Muscle layer of duodenum (tissue), 2 donors: ENCODE measurements around the gene NOXRED1.

ENCODE experiments used
- H3K27ac ChIP-seq: one replicate; pipeline ENCODE4 v1.7.0; 2013; ENCODE audit warnings: mild to moderate bottlenecking, low read length
- H3K27me3 ChIP-seq: one replicate; pipeline ENCODE4 v1.7.0; 2013; ENCODE audit warnings: low read depth, mild to moderate bottlenecking, control low read depth, low read length
- H3K36me3 ChIP-seq, 2 donors: one replicate each; pipeline ENCODE4 v1.7.0; 2013; ENCODE audit warnings: low read length in 2 of 2, control low read depth in 1 of 2, mild to moderate bottlenecking in 1 of 2; ENCODE audit not compliant: insufficient read depth in 2 of 2, control insufficient read depth in 1 of 2
- H3K4me1 ChIP-seq, 2 donors: one replicate each; pipeline ENCODE4 v1.7.0; 2013; ENCODE audit warnings: low read length in 2 of 2, mild to moderate bottlenecking in 2 of 2, control low read depth in 1 of 2, moderate library complexity in 1 of 2; ENCODE audit not compliant: insufficient read depth in 2 of 2, control insufficient read depth in 1 of 2
- H3K4me3 ChIP-seq, 2 donors: one replicate each; pipeline ENCODE4 v1.7.0; 2013; ENCODE audit warnings: low read length in 2 of 2, low read depth in 1 of 2, mild to moderate bottlenecking in 1 of 2
- H3K9me3 ChIP-seq, 2 donors: one replicate each; pipeline ENCODE4 v1.7.0; 2013; ENCODE audit warnings: low read length in 2 of 2, control low read depth in 1 of 2, mild to moderate bottlenecking in 1 of 2; ENCODE audit not compliant: control insufficient read depth in 1 of 2
- donor health status: healthy.

Gene NOXRED1

GRCh38 chr14:77369285-77369684, 54.0 kb downstream of the NOXRED1 start:
- Histone ChIP-seq H3K9me3 (no peaks in the 10 kb centered on the region), H3K4me3 (no peak overlapping the region), H3K36me3 (no peaks in the 10 kb centered on the region), H3K4me1 (no peaks in the 10 kb centered on the region), H3K27me3 (no peaks in the 10 kb centered on the region), H3K27ac (no peak overlapping the region)

DNA sequence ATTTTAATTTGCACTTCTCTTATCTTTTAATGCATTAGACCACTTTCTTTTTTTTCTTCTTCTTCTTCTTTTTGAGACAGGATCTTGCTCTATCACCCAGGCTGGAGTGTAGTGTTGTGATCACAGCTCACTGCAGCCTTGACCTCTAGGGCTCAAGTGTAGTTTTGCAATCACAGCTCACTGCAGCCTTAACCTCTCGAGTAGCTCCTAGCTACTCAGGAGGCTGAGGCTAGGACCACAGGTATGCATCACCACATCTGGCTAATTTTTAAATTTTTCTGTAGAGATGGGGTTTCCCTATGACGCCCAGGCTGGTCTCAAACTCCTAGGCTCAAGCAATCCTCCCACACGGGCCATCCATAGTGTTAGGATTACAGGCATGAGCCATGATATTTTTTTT, 59.2 kb downstream of the NOXRED1 start:
- no peak overlapping the region for H3K4me3 ChIP-seq
- H3K9me3 ChIP-seq, result no peaks in the 10 kb centered on the region
- no peak overlapping the region for H3K27ac ChIP-seq
- no peaks in the 10 kb centered on the region for H3K27me3 ChIP-seq
- no peaks in the 10 kb centered on the region for H3K4me1 ChIP-seq
- H3K36me3 ChIP-seq, result no peaks in the 10 kb centered on the region

- no peak overlapping the region for H3K4me3 ChIP-seq
- H3K4me1 ChIP-seq, result no peaks in the 10 kb centered on the region
- H3K27ac ChIP-seq, result no peak overlapping the region
These were observed 63.7 kb downstream of the NOXRED1 start for GRCh38 chr14:77359626-77360025.

GRCh38 chr14:77356899-77357298, 66.4 kb downstream of the NOXRED1 start:
- no peaks in the 10 kb centered on the region for H3K9me3 ChIP-seq

More at GRCh38 chr14:77359626-77360025, 63.7 kb downstream of the NOXRED1 start:
- Histone ChIP-seq H3K36me3 (no peaks in the 10 kb centered on the region), H3K27me3 (no peaks in the 10 kb centered on the region), H3K9me3 (no peaks in the 10 kb centered on the region)

GRCh38 chr14:77355811-77356210, 67.5 kb downstream of the NOXRED1 start:
- no peaks in the 10 kb centered on the region for H3K4me1 ChIP-seq
- H3K9me3 ChIP-seq, result no peaks in the 10 kb centered on the region
- H3K27ac ChIP-seq, result no peak overlapping the region
- no peak overlapping the region for H3K4me3 ChIP-seq
- H3K27me3 ChIP-seq, result no peaks in the 10 kb centered on the region
- H3K36me3 ChIP-seq, result no peaks in the 10 kb centered on the region

More at GRCh38 chr14:77356899-77357298, 66.4 kb downstream of the NOXRED1 start:
- Histone ChIP-seq H3K27me3 (no peaks in the 10 kb centered on the region), H3K36me3 (no peaks in the 10 kb centered on the region), H3K27ac (no peak overlapping the region), H3K4me3 (no peak overlapping the region), H3K4me1 (no peaks in the 10 kb centered on the region)

DNA sequence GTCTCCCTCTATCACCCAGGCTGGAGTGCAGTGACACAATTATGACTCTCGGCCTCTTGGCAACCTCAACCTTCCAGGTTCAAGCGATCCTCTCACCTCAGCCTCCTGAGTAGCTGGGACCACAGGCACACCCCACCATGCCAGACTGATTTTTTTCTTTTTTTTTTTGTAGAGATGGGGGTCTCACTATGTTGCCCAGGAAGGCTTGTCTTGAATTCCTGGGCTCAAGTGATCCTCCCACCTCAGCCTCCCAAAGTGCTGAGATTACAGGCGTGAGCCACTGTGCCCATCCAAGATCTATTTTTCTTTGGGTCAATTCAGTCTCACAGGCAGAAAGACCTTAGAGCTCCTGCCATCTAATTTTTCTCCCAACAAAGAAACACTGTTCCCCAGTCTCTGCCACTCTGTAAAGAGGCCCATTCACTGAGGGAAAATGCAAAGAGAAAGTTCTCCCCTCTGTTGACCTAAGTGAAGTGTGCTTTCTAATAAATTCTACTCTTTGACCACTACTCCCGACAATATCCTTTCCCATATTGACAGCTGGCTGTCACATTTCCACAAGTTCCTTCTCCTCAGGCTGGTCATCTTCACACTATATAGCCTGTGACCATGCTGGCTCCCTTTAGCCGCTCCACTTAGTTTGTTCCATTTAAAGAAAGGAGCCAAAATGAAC, 69.7 kb downstream of the NOXRED1 start:
- Histone ChIP-seq H3K4me3 (no peak overlapping the region), H3K27ac (no peak overlapping the region), H3K27me3 (no peaks in the 10 kb centered on the region), H3K4me1 (no peaks in the 10 kb centered on the region), H3K9me3 (no peaks in the 10 kb centered on the region), H3K36me3 (no peaks in the 10 kb centered on the region)

DNA sequence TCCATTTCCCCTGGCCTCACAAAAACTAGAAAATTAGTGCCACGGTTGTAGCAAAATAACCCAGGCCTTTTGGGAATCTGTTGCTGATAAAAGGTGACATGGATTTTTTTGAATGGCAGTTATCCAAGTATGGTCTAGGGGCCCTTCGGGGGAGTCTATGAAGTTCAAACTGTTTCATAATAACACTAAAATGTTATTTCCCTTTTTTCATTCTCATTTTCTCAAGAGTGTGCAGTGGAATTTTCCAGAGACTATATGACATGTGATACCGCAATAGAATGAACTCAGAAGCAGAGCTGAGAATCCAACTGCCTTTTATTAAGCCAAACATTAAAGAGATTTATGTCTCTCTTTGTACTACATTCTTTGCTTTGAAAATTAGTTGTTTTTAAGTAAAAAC, 75.6 kb downstream of the NOXRED1 start:
- Histone ChIP-seq H3K4me3 (no peak overlapping the region), H3K36me3 (peaks cover 3 to 7% of the 10 kb centered on the region in 2 donors)

DNA sequence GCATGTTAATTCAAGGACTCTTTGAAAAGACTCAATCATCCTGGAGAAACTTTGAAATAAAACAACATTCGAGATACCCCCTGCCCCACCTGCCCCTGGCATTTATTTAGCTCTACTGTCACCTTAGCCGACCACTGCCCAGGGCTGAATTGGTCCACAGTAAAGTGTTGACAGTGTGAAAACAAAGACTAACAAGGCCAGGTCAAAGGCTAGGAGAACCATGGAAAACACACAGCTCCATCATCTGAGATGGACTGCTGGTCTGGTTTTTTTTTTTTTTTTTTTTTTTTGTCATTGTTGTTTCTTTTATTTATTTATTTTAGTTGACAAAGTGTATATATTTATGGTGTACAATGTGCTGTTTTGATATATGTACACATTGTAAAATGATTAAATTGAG, 76.8 kb downstream of the NOXRED1 start:
- Histone ChIP-seq H3K4me3 (no peak overlapping the region), H3K27ac (no peak overlapping the region), H3K4me1 (no peaks in the 10 kb centered on the region), H3K9me3 (no peaks in the 10 kb centered on the region), H3K27me3 (no peaks in the 10 kb centered on the region), H3K36me3 (peaks cover 16 to 18% of the 10 kb centered on the region in 2 donors)

More for the DNA sequence above, 75.6 kb downstream of the NOXRED1 start:
- H3K27me3 ChIP-seq, result no peaks in the 10 kb centered on the region
- no peak overlapping the region for H3K27ac ChIP-seq
- H3K9me3 ChIP-seq, result no peaks in the 10 kb centered on the region
- H3K4me1 ChIP-seq, result no peaks in the 10 kb centered on the region

DNA sequence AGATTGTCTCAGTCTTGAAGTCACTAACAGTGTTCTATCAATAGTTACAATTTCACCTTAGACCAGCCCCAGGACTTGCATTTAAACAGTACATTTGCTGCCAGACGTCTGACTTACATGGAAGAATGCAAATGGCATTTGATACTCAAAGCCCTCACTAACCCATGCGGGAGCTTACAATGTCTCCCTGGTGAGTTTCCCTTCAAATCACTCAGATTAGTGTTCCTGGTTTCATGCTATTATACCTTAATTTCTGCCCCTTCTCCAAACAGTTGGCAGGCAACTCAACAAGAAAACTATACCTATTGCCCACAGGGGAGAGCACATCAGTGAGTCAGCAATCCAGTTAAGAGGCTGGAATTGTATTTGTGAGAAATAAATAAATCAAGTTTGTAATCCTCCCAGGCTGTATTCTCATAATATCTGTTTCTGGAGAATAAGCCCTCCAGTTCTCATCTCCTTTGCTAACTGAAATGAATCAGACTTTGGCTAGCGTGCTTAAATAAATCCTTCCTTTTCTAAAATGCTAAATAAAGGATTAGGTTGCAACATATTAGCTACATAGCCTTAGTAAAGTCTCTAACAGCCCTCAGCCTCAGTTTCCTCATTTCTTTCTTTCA, 78.8 kb downstream of the NOXRED1 start:
- peaks cover 30 to 35% of the 10 kb centered on the region in 2 donors for H3K36me3 ChIP-seq
- H3K27ac ChIP-seq, result no peak overlapping the region
- no peaks in the 10 kb centered on the region for H3K27me3 ChIP-seq
- H3K4me3 ChIP-seq, result no peak overlapping the region
- H3K4me1 ChIP-seq, result no peaks in the 10 kb centered on the region
- H3K9me3 ChIP-seq, result no peaks in the 10 kb centered on the region
